Lower lobe of right lung (tissue), 2 donors: ENCODE results near the gene LRRC23. TPM values are rescaled to one million over a fixed set of nuclear protein-coding genes. Genes with fewer than 3 reads are reported as not detected.

Experiments used
- ATAC-seq, 2 donors: fragments of 200-7000 bp; cut with Tn5 transposase; one replicate each; pipeline ENCODE4 v1.9.1; 2020 to 2022; ENCODE audit warnings: mild to moderate bottlenecking in 2 of 2, moderate library complexity in 2 of 2
- DNase-seq: peaks from one replicate; pipeline ENCODE4 v3.0.0-alpha.2; 2020
- H3K27ac ChIP-seq: fragments of 200-600 bp; one replicate; pipeline ENCODE4 v1.8.0; 2022
- H3K27me3 ChIP-seq: fragments of 200-600 bp; one replicate; pipeline ENCODE4 v1.8.0; 2022; ENCODE audit warnings: low read depth
- H3K36me3 ChIP-seq: fragments of 200-600 bp; one replicate; pipeline ENCODE4 v1.8.0; 2022; ENCODE audit warnings: mild to moderate bottlenecking
- H3K4me1 ChIP-seq: fragments of 200-600 bp; one replicate; pipeline ENCODE4 v1.8.0; 2022
- H3K4me3 ChIP-seq: fragments of 200-600 bp; one replicate; pipeline ENCODE4 v1.8.0; 2022; ENCODE audit warnings: mild to moderate bottlenecking
- H3K9me3 ChIP-seq: fragments of 200-600 bp; one replicate; pipeline ENCODE4 v1.8.0; 2022
- intact Hi-C: fragments of 100-400 bp; cut with DNase I; formaldehyde crosslinking; loops from one replicate; pipeline ENCODE4 v1.11.0; 2022
- microRNA-seq: library from miRNA; unstranded; fragments of <30 nt; microRNA quantifications from one replicate; pipeline ENCODE4 v1.2.0, GENCODE V29; 2020; ENCODE audit warnings: borderline number of aligned reads
- total RNA-seq: library from RNA; stranded (reverse); fragmentation: NEBNext Ultra II Directional; extraction: Animal tissue kit (Norgen Biotek cat#: 25700); gene quantifications from one replicate; pipeline ENCODE4 v1.2.1, GENCODE V29; 2021
- TF ChIP-seq, protein P1 (sequence below): fragments of 200-600 bp; IDR thresholded peaks from one replicate; pipeline ENCODE4 v1.8.0; 2022; ENCODE audit warnings: antibody characterized with exemption, mild to moderate bottlenecking
- donor health status: DM: no; HTN: yes; CAD: no; lungs with severe emphysema.

Gene LRRC23
- total RNA-seq, 1 donor from 2014 or later, result 26.6 TPM

GRCh38 chr12:6962285-6963015 lies 57.8 kb downstream of the LRRC23 start:
- intact Hi-C loops, result no loop called here
- ATAC-seq, result peak; percentile 64 to 72
- Histone ChIP-seq H3K4me1 (peaks cover 71% of the 10 kb centered on the region), H3K4me3 (peak overlapping the region; percentile 55), H3K9me3 (no peaks in the 10 kb centered on the region), H3K36me3 (peaks cover 49% of the 10 kb centered on the region), H3K27me3 (no peaks in the 10 kb centered on the region), H3K27ac (peak overlapping the region; percentile 90)
- DNase-seq, result peak; percentile 87
- TF ChIP-seq, protein P1, sequence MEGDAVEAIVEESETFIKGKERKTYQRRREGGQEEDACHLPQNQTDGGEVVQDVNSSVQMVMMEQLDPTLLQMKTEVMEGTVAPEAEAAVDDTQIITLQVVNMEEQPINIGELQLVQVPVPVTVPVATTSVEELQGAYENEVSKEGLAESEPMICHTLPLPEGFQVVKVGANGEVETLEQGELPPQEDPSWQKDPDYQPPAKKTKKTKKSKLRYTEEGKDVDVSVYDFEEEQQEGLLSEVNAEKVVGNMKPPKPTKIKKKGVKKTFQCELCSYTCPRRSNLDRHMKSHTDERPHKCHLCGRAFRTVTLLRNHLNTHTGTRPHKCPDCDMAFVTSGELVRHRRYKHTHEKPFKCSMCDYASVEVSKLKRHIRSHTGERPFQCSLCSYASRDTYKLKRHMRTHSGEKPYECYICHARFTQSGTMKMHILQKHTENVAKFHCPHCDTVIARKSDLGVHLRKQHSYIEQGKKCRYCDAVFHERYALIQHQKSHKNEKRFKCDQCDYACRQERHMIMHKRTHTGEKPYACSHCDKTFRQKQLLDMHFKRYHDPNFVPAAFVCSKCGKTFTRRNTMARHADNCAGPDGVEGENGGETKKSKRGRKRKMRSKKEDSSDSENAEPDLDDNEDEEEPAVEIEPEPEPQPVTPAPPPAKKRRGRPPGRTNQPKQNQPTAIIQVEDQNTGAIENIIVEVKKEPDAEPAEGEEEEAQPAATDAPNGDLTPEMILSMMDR, result no peak

GRCh38 chr12:6963016-6963731 lies 58.6 kb downstream of the LRRC23 start:
- TF ChIP-seq, protein P1, result no peak

More at GRCh38 chr12:6963016-6963731, 58.6 kb downstream of the LRRC23 start:
- Histone ChIP-seq H3K4me1 (peaks cover 65% of the 10 kb centered on the region), H3K9me3 (no peaks in the 10 kb centered on the region), H3K4me3 (peak overlapping the region; percentile 55), H3K27ac (peak overlapping the region; percentile 90), H3K27me3 (no peaks in the 10 kb centered on the region), H3K36me3 (peaks cover 52% of the 10 kb centered on the region)
- ATAC-seq (peak; percentile 85 to 88), DNase-seq (peak; percentile 93)
- intact Hi-C loops, result no loop called here

Small RNA genes within 50 kb of the gene (microRNA-seq; reads per million reads assigned to microRNA genes)
- gene MIR141 (658 reads per million, percentile 77 among the genes with 10 or more reads in this experiment), gene MIR200C (10,040 reads per million, percentile 96 among the genes with 10 or more reads in this experiment)

Other genes with a start within 250 kb of the LRRC23 start
- gene ING4, start 241.7 kb upstream of the LRRC23 start, total RNA-seq, result 41.3 TPM
- gene ZNF384, start 215.4 kb upstream of the LRRC23 start, total RNA-seq, result 48.7 TPM
- 0.18 TPM for gene PIANP, start 204.0 kb upstream of the LRRC23 start, total RNA-seq
- gene COPS7A, start 180.8 kb upstream of the LRRC23 start, total RNA-seq, result 55.1 TPM
- gene MLF2, start 151.7 kb upstream of the LRRC23 start, total RNA-seq, result 108 TPM
- gene PTMS, start 138.5 kb upstream of the LRRC23 start, total RNA-seq, result 267 TPM
- gene LAG3, start 132.3 kb upstream of the LRRC23 start, total RNA-seq, result 2.1 TPM
- gene CD4, start 115.3 kb upstream of the LRRC23 start, total RNA-seq, result 80.3 TPM
- 21.5 TPM for gene GPR162, start 83.0 kb upstream of the LRRC23 start, total RNA-seq
- gene P3H3, start 76.4 kb upstream of the LRRC23 start, total RNA-seq, result 7.0 TPM
- 1.0 TPM for gene GNB3, start 63.9 kb upstream of the LRRC23 start, total RNA-seq
- 2.9 TPM for gene CDCA3, start 53.5 kb upstream of the LRRC23 start, total RNA-seq
- 58.6 TPM for gene USP5, start 52.7 kb upstream of the LRRC23 start, total RNA-seq
- gene TPI1, start 37.3 kb upstream of the LRRC23 start, total RNA-seq, result 278 TPM
- 25.5 TPM for gene SPSB2, start 31.5 kb upstream of the LRRC23 start, total RNA-seq
- gene ENO2, start 9.8 kb downstream of the LRRC23 start, total RNA-seq, result 41.9 TPM
- 123 TPM for gene ATN1, start 23.1 kb downstream of the LRRC23 start, total RNA-seq
- gene RNU7-1, start 39.0 kb downstream of the LRRC23 start, total RNA-seq, result not detected
- gene C12orf57, start 39.2 kb downstream of the LRRC23 start, total RNA-seq, result 181 TPM
- 209 TPM for gene PTPN6, start 46.5 kb downstream of the LRRC23 start, total RNA-seq
- gene PHB2, start 65.8 kb downstream of the LRRC23 start, total RNA-seq, result 138 TPM
- 39.6 TPM for gene EMG1, start 66.1 kb downstream of the LRRC23 start, total RNA-seq
- gene LPCAT3, start 113.7 kb downstream of the LRRC23 start, total RNA-seq, result 67.7 TPM
- 280 TPM for gene C1S, start 155.9 kb downstream of the LRRC23 start, total RNA-seq
- gene C1R, start 187.6 kb downstream of the LRRC23 start, total RNA-seq, result 373 TPM
- 80.5 TPM for gene C1RL, start 204.4 kb downstream of the LRRC23 start, total RNA-seq
- 1.1 TPM for gene RBP5, start 224.1 kb downstream of the LRRC23 start, total RNA-seq
- 36.8 TPM for gene CLSTN3, start 225.5 kb downstream of the LRRC23 start, total RNA-seq